DOHH2 (cell line): Measurements from ENCODE around the gene ECE1.

Experiments used
- CTCF ChIP-seq: fragments of 200-600 bp; sonication (generic); IDR thresholded peaks from one replicate; pipeline ENCODE4 v1.5.1; 2014; ENCODE audit warnings: antibody characterized with exemption, mild to moderate bottlenecking, low read depth, low read length; ENCODE audit not compliant: poor library complexity, severe bottlenecking
- EZH2phosphoT487 ChIP-seq: fragments of 200-600 bp; sonication (generic); IDR thresholded peaks from 2 replicates; pipeline ENCODE4 v1.6.1; 2017; ENCODE audit warnings: borderline replicate concordance, mild to moderate bottlenecking, antibody characterized with exemption, low read length, moderate library complexity, mixed read lengths

- TF ChIP-seq CTCF: no peak
- no peak for TF ChIP-seq EZH2phosphoT487
Observed at GRCh38 chr1:21240706-21241105, 49.6 kb downstream of the ECE1 start.
